Caco-2 (cell line): ENCODE measurements around the gene MIPEP. TPM values are rescaled to one million over a fixed set of nuclear protein-coding genes. Genes with fewer than 3 reads are reported as not detected.

Source experiments
- BruUV-seq: library from RNA; stranded (reverse); fragments of 400-500 nt; replicated peaks from 2 replicates; lab custom pipeline; 2021; lab: Mats Ljungman, UMichigan
- CTCF ChIA-PET: fragments of 300-600 bp; sonication (Branson Sonifier 250); formaldehyde crosslinking; loops from one replicate; lab custom pipeline; 2022; ENCODE audit warnings: antibody characterized with exemption; lab: Charles Lee
- POLR2A ChIA-PET: fragments of 300-600 bp; sonication (Branson Sonifier 250); formaldehyde crosslinking; loops from one replicate; lab custom pipeline; 2022; ENCODE audit warnings: antibody characterized with exemption; lab: Charles Lee
- DNase-seq, 2 experiments: peaks; one replicate each; pipeline versions ENCODE4 v3.0.0 to v3.0.0-alpha.2; 2020 to 2022
- H3K27me3 ChIP-seq: replicated peaks from 2 replicates; pipeline ENCODE4 v1.6.0; 2011; ENCODE audit warnings: low read length; ENCODE audit not compliant: control insufficient read depth, insufficient read depth
- H3K36me3 ChIP-seq: 2 replicates; pipeline ENCODE4 v1.5.1; 2011; ENCODE audit warnings: low read length; ENCODE audit not compliant: control insufficient read depth, insufficient read depth
- H3K4me1 ChIP-seq: fragments of 250-450 bp; sonication (Bioruptor Pico); 2 replicates; pipeline ENCODE4 v1.5.1; 2020; ENCODE audit warnings: mild to moderate bottlenecking
- H3K4me3 ChIP-seq: 2 replicates; pipeline ENCODE4 v1.5.1; 2011; ENCODE audit warnings: low read depth, mild to moderate bottlenecking, control low read depth, low read length
- H3K9me3 ChIP-seq: fragments of 250-450 bp; sonication (Bioruptor Pico); 2 replicates; pipeline ENCODE4 v1.5.1; 2020; ENCODE audit warnings: mild to moderate bottlenecking, moderate library complexity
- H3K27ac Mint-ChIP-seq: one replicate; pipeline ENCODE4 v1.8.0; 2022; ENCODE audit warnings: mixed read lengths; ENCODE audit not compliant: unreplicated experiment
- H3K27me3 Mint-ChIP-seq: one replicate; pipeline ENCODE4 v1.8.0; 2022; ENCODE audit warnings: mixed read lengths; ENCODE audit not compliant: insufficient read depth, unreplicated experiment
- H3K36me3 Mint-ChIP-seq: one replicate; pipeline ENCODE4 v1.8.0; 2022; ENCODE audit warnings: mild to moderate bottlenecking, mixed read lengths; ENCODE audit not compliant: insufficient read depth, unreplicated experiment
- H3K4me1 Mint-ChIP-seq: one replicate; pipeline ENCODE4 v1.8.0; 2022; ENCODE audit warnings: low read depth, mixed read lengths; ENCODE audit not compliant: unreplicated experiment
- H3K4me3 Mint-ChIP-seq: one replicate; pipeline ENCODE4 v1.8.0; 2022; ENCODE audit warnings: mild to moderate bottlenecking, moderate library complexity, mixed read lengths; ENCODE audit not compliant: unreplicated experiment
- H3K9me3 Mint-ChIP-seq: one replicate; pipeline ENCODE4 v1.8.0; 2022; ENCODE audit warnings: mixed read lengths; ENCODE audit not compliant: unreplicated experiment
- intact Hi-C: fragments of 100-400 bp; cut with micrococcal nuclease; formaldehyde crosslinking; loops from one replicate; pipeline ENCODE4 v1.10.0; 2022; ENCODE audit not compliant: unreplicated experiment
- total RNA-seq: library from RNA; stranded (reverse); gene quantifications from 2 replicates; pipeline ENCODE4 v1.2.3, GENCODE V29; 2022
- TF ChIP-seq, protein P1 (sequence below), 2 experiments: fragments of 200-600 bp in 1 of 2; IDR thresholded peaks; 1 replicate in 1 of 2; 2 replicates in 1 of 2; pipeline versions ENCODE4 v1.5.1 to v1.8.0; 2011 to 2022; ENCODE audit warnings: antibody characterized with exemption in 1 of 2, control low read depth in 1 of 2, inconsistent platforms in 1 of 2, low read depth in 1 of 2, low read length in 1 of 2, mild to moderate bottlenecking in 1 of 2, moderate library complexity in 1 of 2; ENCODE audit not compliant: insufficient read depth in 1 of 2, severe bottlenecking in 1 of 2, unreplicated experiment in 1 of 2

The MIPEP gene
- total RNA-seq, 1 experiment from 2014 or later, result 40.6 TPM

DNA sequence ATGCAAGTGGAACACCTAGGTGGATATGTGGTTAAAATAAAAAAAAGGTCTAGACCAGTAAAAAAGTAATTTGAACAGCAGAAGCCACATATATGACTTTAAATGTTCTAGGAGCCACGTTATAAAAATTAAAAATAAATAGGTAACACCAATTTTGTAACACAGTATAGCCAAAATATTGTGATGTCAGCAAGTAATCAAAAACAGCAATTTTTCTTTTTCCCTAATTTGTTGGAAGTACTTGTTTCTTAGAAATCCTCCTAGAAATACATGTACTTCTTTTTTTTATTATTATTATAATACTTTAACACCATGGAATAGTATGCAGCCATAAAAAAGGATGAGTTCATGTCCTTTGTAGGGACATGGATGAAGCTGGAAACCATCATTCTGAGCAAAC lies 33.8 kb upstream of the MIPEP start:
- POLR2A ChIA-PET, result no interaction called here
- Histone ChIP-seq H3K9me3 (no peaks in the 10 kb centered on the region), H3K36me3 (no peaks in the 10 kb centered on the region), H3K27me3 (no peaks in the 10 kb centered on the region), H3K4me3 (no peak overlapping the region), H3K4me1 (no peaks in the 10 kb centered on the region; the same call in 1 of the 2 replicates)
- no peak overlapping the region for H3K4me3 Mint-ChIP-seq
- H3K9me3 Mint-ChIP-seq, result no peaks in the 10 kb centered on the region
- H3K27ac Mint-ChIP-seq, result no peak overlapping the region
- CTCF ChIA-PET, result interaction anchor here (0.7 kb wide), 1 partner anchor 38 kb away, joined by 3 read pairs; no protein-coding TSS in a partner anchor
- DNase-seq, result no peak
- H3K27me3 Mint-ChIP-seq, result peaks cover 14% of the 10 kb centered on the region
- intact Hi-C loops, result loop anchor here (5.0 kb wide), 2 partner anchors 84 to 239 kb away; partner anchors contain the start of gene SPATA13
- TF ChIP-seq, protein P1, sequence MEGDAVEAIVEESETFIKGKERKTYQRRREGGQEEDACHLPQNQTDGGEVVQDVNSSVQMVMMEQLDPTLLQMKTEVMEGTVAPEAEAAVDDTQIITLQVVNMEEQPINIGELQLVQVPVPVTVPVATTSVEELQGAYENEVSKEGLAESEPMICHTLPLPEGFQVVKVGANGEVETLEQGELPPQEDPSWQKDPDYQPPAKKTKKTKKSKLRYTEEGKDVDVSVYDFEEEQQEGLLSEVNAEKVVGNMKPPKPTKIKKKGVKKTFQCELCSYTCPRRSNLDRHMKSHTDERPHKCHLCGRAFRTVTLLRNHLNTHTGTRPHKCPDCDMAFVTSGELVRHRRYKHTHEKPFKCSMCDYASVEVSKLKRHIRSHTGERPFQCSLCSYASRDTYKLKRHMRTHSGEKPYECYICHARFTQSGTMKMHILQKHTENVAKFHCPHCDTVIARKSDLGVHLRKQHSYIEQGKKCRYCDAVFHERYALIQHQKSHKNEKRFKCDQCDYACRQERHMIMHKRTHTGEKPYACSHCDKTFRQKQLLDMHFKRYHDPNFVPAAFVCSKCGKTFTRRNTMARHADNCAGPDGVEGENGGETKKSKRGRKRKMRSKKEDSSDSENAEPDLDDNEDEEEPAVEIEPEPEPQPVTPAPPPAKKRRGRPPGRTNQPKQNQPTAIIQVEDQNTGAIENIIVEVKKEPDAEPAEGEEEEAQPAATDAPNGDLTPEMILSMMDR (IDR thresholded peaks at IDR 0.05; ENCODE audit: insufficient read depth in 1 of 2, low read depth in 1 of 2, low read length in 1 of 2, severe bottlenecking in 1 of 2, unreplicated experiment in 1 of 2), result no peak
- no peaks in the 10 kb centered on the region for H3K36me3 Mint-ChIP-seq
- H3K4me1 Mint-ChIP-seq, result no peaks in the 10 kb centered on the region
- no TSS peak for BruUV-seq

DNA sequence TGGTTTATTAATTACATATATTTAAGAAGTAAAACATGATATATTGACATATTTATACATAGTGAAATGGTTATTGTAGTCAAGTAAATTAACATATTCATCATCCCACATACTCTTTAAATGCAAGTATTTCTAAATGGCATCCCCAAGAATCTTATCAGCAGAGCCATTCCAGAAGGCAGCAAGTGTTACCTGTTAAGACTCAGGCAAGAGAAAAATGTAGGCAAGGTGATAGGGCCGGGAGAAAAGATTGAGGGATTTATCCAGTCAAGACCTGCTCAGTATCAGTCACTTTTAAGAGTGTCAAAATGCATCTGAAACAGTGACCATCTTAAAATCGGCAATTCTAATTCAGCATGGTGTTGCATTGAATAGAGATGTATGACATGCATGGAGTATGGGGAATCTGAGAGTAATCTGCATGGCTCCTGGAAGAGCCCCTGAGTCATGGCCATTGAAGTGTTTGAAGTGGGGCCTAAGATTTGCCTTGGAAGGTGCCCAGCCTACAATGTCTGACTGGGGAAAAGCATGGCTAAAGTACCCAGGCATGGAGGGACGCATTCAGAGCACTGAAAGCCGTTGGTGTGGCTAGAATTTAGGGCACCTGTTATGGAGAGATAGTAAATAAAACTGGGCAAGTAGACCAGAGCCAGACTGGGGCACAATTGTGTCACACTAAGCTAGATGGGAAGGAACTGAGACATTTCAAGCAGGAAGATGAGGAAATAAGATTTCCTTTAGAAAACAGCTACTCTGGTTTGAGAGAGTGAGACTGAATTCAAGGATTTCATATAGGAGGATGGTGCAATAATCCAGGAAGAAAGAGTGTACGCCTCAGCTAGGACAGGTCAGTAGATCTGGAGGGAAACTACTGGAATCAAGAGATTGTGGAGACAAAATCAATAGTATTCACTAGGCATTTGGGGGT lies 33.1 kb upstream of the MIPEP start:
- TF ChIP-seq, protein P1 (IDR thresholded peaks at IDR 0.05; ENCODE audit: insufficient read depth in 1 of 2, low read depth in 1 of 2, low read length in 1 of 2, severe bottlenecking in 1 of 2, unreplicated experiment in 1 of 2), result no peak
- no peak overlapping the region for H3K4me3 ChIP-seq
- peaks cover 22% of the 10 kb centered on the region for H3K27me3 Mint-ChIP-seq
- intact Hi-C loops, result loop anchor here (5.0 kb wide), 2 partner anchors 85 to 240 kb away; partner anchors contain the start of gene SPATA13
- no peaks in the 10 kb centered on the region for H3K36me3 Mint-ChIP-seq
- H3K4me1 Mint-ChIP-seq, result no peaks in the 10 kb centered on the region
- BruUV-seq, result no TSS peak
- ChIA-PET CTCF (interaction anchor here (0.7 to 1.0 kb wide), 4 partner anchors 38 to 307 kb away, joined by 3 to 8 read pairs (median 3); no protein-coding TSS in a partner anchor), POLR2A (no interaction called here)
- H3K9me3 Mint-ChIP-seq, result no peaks in the 10 kb centered on the region
- H3K27me3 ChIP-seq, result no peaks in the 10 kb centered on the region
- no peaks in the 10 kb centered on the region for H3K9me3 ChIP-seq
- DNase-seq, result no peak
- no peak overlapping the region for H3K4me3 Mint-ChIP-seq
- no peaks in the 10 kb centered on the region for H3K36me3 ChIP-seq
- H3K27ac Mint-ChIP-seq, result no peak overlapping the region
- no peaks in the 10 kb centered on the region; the same call in 1 of the 2 replicates for H3K4me1 ChIP-seq

DNA sequence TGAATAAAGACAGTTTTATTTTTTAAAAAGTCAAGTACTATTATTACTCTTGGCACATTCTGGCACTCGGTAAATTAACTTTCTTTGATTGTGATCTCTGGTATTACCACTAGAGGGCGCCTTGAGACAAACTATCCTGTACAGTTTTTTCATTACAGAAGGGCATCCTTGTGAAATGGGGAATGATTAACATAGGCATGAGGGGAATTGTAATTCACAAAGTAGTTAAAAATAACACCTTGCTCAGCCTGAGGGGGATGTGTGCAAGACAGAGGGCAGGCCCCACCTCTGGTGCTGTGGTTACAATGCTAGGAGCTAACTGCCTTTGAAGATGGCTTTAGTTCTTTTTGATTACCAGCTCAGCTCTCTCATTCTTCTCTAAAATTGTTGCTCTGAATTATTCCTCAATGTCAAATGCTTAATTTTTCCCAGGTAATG lies 32.3 kb upstream of the MIPEP start:
- H3K36me3 Mint-ChIP-seq, result no peaks in the 10 kb centered on the region
- H3K9me3 ChIP-seq, result no peaks in the 10 kb centered on the region
- no peaks in the 10 kb centered on the region for H3K27me3 ChIP-seq
- no peak overlapping the region for H3K27ac Mint-ChIP-seq
- ChIA-PET CTCF (interaction anchor here (0.7 to 1.0 kb wide), 4 partner anchors 39 to 308 kb away, joined by 3 to 8 read pairs (median 3); no protein-coding TSS in a partner anchor), POLR2A (no interaction called here)
- peaks cover 25% of the 10 kb centered on the region for H3K27me3 Mint-ChIP-seq
- H3K4me3 Mint-ChIP-seq, result no peak overlapping the region
- no peaks in the 10 kb centered on the region for H3K36me3 ChIP-seq
- H3K4me1 Mint-ChIP-seq, result no peaks in the 10 kb centered on the region
- no peak overlapping the region for H3K4me3 ChIP-seq
- DNase-seq, result peak in 1 of 2 experiments; percentile 63
- no TSS peak for BruUV-seq
- intact Hi-C loops, result loop anchor here (1.0 to 5.0 kb wide), 7 partner anchors 39 to 307 kb away; partner anchors contain the start of gene SPATA13
- H3K4me1 ChIP-seq, result no peaks in the 10 kb centered on the region; the same call in 1 of the 2 replicates
- TF ChIP-seq, protein P1 (IDR thresholded peaks at IDR 0.05; ENCODE audit: insufficient read depth in 1 of 2, low read depth in 1 of 2, low read length in 1 of 2, severe bottlenecking in 1 of 2, unreplicated experiment in 1 of 2), result peak; percentile 62 to 80
- no peaks in the 10 kb centered on the region for H3K9me3 Mint-ChIP-seq
